GM15510 (cell line): ENCODE measurements around the gene GALNS.

Experiments used
- POLR2A ChIP-seq: IDR thresholded peaks from 3 replicates; pipeline ENCODE4 v1.6.1; 2011; ENCODE audit warnings: borderline replicate concordance; ENCODE audit not compliant: insufficient read length; ENCODE audit errors: extremely low read depth

Gene GALNS, protein sequence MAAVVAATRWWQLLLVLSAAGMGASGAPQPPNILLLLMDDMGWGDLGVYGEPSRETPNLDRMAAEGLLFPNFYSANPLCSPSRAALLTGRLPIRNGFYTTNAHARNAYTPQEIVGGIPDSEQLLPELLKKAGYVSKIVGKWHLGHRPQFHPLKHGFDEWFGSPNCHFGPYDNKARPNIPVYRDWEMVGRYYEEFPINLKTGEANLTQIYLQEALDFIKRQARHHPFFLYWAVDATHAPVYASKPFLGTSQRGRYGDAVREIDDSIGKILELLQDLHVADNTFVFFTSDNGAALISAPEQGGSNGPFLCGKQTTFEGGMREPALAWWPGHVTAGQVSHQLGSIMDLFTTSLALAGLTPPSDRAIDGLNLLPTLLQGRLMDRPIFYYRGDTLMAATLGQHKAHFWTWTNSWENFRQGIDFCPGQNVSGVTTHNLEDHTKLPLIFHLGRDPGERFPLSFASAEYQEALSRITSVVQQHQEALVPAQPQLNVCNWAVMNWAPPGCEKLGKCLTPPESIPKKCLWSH

GRCh38 chr16:88856828-88857727, at the start of gene GALNS, which contains the start of gene TRAPPC2L:
GALNS (minus strand) TSS chr16:88856947; CDS start chr16:88856877, 70 bp downstream.
TRAPPC2L (plus strand) TSS chr16:88857127; CDS start chr16:88857151, 24 bp downstream.
- peak; percentile 90 for TF ChIP-seq POLR2A

DNA sequence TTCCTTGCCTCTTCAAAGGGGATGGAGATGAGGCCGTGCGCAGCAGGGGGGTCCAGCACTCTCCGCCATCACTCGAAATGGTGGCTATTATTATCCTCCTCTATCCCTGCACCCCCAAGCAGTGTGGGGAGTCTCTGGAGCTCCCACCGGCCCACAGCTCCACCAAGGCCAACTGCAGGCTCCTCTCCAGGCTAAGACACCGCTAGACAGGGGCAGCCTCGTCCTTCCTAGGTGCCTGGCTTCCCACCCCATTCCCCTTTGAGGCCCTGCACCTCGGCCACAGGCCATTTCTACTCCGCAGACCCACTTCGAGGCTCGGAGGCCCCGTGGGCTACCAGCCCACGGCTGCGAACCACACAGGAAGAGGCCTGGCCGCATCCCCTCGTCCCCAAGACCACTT, 49.3 kb upstream of the GALNS start:
- TF ChIP-seq POLR2A, result no peak

GRCh38 chr16:88905563-88905962, 48.8 kb upstream of the GALNS start:
- no peak for TF ChIP-seq POLR2A

GRCh38 chr16:88904676-88905365, 48.1 kb upstream of the GALNS start:
- no peak for TF ChIP-seq POLR2A

DNA sequence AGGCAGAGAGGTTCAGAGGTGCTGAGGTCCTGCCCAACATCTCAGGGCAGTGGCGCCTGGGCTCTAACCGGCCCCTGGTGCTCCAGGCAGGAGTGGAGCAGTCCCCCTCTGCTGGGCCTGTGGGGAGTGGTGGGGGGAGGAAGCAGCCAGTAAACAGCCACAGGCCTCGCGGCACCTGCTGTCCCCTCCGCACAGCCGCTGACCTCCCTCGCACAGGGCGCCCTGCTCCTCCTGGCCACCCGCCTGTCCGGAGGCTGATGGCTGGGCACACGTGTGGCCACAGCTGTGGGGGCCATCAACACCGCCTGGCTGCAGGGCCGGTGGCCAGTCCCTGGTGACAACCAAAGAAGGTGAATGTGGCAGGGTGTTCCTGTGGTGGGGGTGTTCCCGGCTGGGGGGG, 46.5 kb upstream of the GALNS start:
- no peak for TF ChIP-seq POLR2A

- TF ChIP-seq POLR2A, result no peak
Measured at GRCh38 chr16:88902744-88903143, 46.0 kb upstream of the GALNS start.

GRCh38 chr16:88901718-88902337, 45.1 kb upstream of the GALNS start:
- TF ChIP-seq POLR2A, result no peak

DNA sequence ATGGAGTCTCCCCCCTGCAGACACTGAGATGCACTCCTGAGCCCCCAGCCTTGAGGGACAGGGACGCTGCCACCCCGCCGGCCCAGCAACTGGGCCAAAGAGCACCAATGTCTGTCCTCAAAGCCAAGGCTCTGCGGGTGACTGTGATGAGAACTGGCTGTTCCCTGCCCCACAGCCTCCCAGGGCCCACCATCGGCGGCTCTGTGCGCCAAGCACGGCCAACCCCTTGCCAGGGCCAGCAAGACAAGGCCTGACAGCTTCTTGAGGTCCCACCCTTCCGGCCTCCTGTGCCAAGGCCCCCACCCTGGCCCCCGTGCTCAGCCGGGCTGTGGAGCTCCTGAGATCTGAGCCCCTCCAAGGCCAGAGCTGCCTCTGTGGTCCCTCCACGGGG, 43.9 kb upstream of the GALNS start:
- TF ChIP-seq POLR2A, result no peak

DNA sequence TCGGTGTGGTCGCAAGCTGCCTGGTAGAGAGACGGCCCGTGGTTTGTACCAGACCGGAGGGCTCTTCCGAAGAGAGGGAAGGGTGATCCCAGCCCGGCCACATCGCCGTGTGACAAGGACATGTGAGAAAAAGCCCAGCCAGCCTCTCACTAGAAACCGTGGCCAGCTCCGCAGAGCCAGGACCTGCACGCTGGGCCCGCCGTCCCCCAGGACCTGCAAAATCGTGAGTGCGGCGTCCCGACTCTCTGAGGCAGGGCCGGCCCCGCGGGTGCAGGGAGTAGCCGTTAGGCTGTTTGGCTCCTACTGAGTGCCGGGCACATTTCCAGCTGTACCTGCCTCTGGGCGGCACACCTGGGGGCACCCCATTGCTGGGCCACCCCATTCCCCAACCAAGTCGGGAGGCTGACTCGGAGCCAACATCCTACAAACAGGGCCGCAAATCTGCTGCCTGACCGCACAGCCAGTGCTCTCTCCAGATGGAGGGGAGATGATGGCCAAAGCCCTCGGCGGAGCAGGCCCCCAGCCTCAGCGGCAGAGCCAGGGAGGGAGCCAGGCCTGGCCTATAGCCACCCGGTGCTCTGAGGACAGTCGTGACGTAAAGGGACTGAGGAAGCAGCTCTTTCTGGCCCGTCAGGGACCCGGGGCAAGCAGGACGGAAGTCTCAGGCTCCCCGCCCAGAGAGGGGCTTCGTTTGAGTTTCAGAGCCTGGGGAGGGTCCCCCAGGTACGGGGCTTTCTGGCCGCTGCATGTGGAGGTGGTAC, 43.3 kb upstream of the GALNS start:
- TF ChIP-seq POLR2A, result no peak

DNA sequence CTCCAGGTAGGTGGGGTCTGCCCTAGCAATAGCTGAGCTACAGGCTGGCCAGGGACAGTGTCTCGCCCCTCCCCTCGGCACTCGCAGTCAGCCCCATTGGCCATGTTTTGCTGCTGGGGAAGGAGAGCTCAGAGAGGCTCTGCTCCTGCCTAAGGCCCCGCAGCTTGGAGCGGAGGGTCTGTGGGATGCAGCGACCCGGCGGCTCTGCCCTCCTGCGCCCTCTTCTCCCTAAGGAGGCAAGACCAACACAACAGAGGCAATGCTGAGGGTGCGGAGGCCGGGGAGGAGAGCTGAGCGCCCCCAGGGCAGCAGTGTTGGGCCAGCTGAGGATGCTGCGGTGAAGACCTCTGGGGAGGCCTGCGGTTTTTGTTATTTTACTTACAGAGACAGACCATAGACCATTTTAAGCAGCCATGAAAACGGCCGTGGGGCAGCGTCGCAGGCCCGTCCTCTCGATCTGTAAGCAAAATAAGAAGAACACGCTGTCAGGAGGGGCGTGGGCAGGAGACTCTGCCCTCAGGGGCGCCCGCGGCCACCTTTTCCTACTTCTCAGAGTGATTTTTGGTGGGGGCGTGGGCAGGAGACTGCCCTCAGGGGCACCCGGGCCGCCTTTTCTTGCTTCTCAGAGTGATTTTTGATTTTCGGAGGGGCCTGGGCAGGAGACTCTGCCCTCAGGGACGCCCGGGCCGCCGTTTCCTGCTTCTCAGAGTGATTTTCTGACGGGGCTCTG, 41.1 kb upstream of the GALNS start:
- no peak for TF ChIP-seq POLR2A

- TF ChIP-seq POLR2A, result no peak
Measured at GRCh38 chr16:88896238-88897070, 39.7 kb upstream of the GALNS start.

DNA sequence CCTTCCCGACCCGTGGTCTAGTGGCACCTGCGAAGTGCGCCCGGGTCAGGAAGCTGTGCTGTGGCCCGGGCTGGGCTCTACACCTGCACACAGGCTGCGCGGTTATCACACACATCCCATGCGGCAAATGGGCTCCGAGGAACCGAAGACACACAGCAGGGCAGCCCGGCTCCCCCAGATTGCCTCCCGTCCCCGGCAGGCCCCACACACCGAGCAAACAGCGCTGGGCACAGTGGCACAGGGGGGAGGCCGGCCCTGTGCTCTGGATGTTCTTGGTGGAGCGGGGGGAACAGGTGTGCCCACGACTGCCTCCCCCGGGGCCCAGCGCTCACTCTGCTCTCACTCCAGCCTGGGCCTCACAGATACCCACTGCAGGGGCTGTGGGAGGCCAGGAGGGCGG, 38.6 kb upstream of the GALNS start:
- TF ChIP-seq POLR2A, result no peak
